GM23248 (cell line): Measurements from ENCODE around the gene ZNF536.

ENCODE experiments used
- EZH2 ChIP-seq: fragments of 200-600 bp; sonication (generic); IDR thresholded peaks from 2 replicates; pipeline ENCODE4 v1.6.1; 2018; ENCODE audit warnings: antibody characterized with exemption, mild to moderate bottlenecking; ENCODE audit not compliant: insufficient read depth, poor library complexity, severe bottlenecking
- EZH2phosphoT487 ChIP-seq: fragments of 200-600 bp; sonication (generic); IDR thresholded peaks from 2 replicates; pipeline ENCODE4 v1.6.1; 2018; ENCODE audit warnings: antibody characterized with exemption, moderate library complexity, mild to moderate bottlenecking, low read depth; ENCODE audit not compliant: insufficient read depth

- no peak for TF ChIP-seq EZH2
- TF ChIP-seq EZH2phosphoT487: no peak
Measured at GRCh38 chr19:30490760-30491159, 118.6 kb downstream of the ZNF536 start.
